Left lung (tissue), 10 donors: Measurements from ENCODE around the gene NKX2-2. TPM values are rescaled to one million over a fixed set of nuclear protein-coding genes. Genes with fewer than 3 reads are reported as not detected.

Source experiments
- ATAC-seq: fragments of 200-7000 bp; cut with Tn5 transposase; one replicate; pipeline ENCODE4 v1.9.1; 2020; ENCODE audit warnings: moderate library complexity
- DNase-seq, 4 donors: peaks; one replicate each; pipeline ENCODE4 v3.0.0-alpha.2; 2013 to 2020
- H3K27ac ChIP-seq, 2 donors: fragments of 200-600 bp; sonication (generic) in 1 of 2; one replicate each; pipeline versions ENCODE4 v1.5.0 to v1.8.0; 2020 to 2021
- H3K27me3 ChIP-seq, 2 donors: fragments of 200-600 bp; sonication (generic) in 1 of 2; one replicate each; pipeline versions ENCODE4 v1.5.0 to v1.8.0; 2020 to 2021
- H3K36me3 ChIP-seq, 2 donors: fragments of 200-600 bp; sonication (generic) in 1 of 2; one replicate each; pipeline versions ENCODE4 v1.5.0 to v1.8.0; 2020 to 2021
- H3K4me1 ChIP-seq, 2 donors: fragments of 200-600 bp; one replicate each; pipeline ENCODE4 v1.8.0; 2021
- H3K4me3 ChIP-seq, 2 donors: fragments of 200-600 bp; sonication (generic) in 1 of 2; one replicate each; pipeline versions ENCODE4 v1.5.0 to v1.8.0; 2020 to 2021; ENCODE audit warnings: mild to moderate bottlenecking in 1 of 2
- H3K9me3 ChIP-seq, 2 donors: fragments of 200-600 bp; sonication (generic) in 1 of 2; one replicate each; pipeline versions ENCODE4 v1.5.0 to v1.8.0; 2020 to 2021
- intact Hi-C, 2 donors: fragments of 100-400 bp; cut with DNase I; formaldehyde crosslinking; loops; one replicate each; pipeline versions ENCODE4 v1.11.2 to v1.14.2; 2022
- polyA plus RNA-seq, 6 donors: library from polyadenylated mRNA; unstranded; fragments of 120-200 nt; gene quantifications; one replicate each; pipeline ENCODE4 v1.2.1, GENCODE V29; 2013; ENCODE audit not compliant: insufficient read length in 6 of 6
- total RNA-seq, 2 donors: library from RNA; stranded (reverse); fragmentation: NEBNext Ultra II Directional; extraction: Animal tissue kit (Norgen Biotek cat#: 25700); gene quantifications; one replicate each; pipeline ENCODE4 v1.2.1, GENCODE V29; 2021
- TF ChIP-seq, protein P1 (sequence below), 2 donors: fragments of 200-600 bp; sonication (generic) in 1 of 2; IDR thresholded peaks; one replicate each; pipeline versions ENCODE4 v1.5.0 to v1.8.0; 2021; ENCODE audit warnings: antibody characterized with exemption in 2 of 2
- donor health status: DM: no; HTN: yes; CAD: no.
- donor health status: DM: no; HTN: no; CAD: no.

NKX2-2 gene
- total and polyA plus RNA-seq, 8 donors = 0.11 to 0.24 (median 0.15) TPM; not detected in 2

GRCh38 chr20:21546355-21546754 is 32.5 kb upstream of the NKX2-2 start:
- Histone ChIP-seq H3K4me3 (no peak overlapping the region), H3K4me1 (no peaks in the 10 kb centered on the region), H3K36me3 (no peaks in the 10 kb centered on the region), H3K27ac (no peak overlapping the region), H3K9me3 (no peaks in the 10 kb centered on the region), H3K27me3 (peaks cover 0 to 55% of the 10 kb centered on the region in 2 donors)
- intact Hi-C loops = no loop called here
- DNase-seq (no peak), ATAC-seq (no peak)
- TF ChIP-seq, protein P1, sequence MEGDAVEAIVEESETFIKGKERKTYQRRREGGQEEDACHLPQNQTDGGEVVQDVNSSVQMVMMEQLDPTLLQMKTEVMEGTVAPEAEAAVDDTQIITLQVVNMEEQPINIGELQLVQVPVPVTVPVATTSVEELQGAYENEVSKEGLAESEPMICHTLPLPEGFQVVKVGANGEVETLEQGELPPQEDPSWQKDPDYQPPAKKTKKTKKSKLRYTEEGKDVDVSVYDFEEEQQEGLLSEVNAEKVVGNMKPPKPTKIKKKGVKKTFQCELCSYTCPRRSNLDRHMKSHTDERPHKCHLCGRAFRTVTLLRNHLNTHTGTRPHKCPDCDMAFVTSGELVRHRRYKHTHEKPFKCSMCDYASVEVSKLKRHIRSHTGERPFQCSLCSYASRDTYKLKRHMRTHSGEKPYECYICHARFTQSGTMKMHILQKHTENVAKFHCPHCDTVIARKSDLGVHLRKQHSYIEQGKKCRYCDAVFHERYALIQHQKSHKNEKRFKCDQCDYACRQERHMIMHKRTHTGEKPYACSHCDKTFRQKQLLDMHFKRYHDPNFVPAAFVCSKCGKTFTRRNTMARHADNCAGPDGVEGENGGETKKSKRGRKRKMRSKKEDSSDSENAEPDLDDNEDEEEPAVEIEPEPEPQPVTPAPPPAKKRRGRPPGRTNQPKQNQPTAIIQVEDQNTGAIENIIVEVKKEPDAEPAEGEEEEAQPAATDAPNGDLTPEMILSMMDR (IDR thresholded peaks at IDR 0.05) = no peak

- H3K27ac ChIP-seq = no peak overlapping the region
- no peak overlapping the region for H3K4me3 ChIP-seq
- H3K4me1 ChIP-seq = no peaks in the 10 kb centered on the region
- ATAC-seq (no peak), DNase-seq (no peak)
- TF ChIP-seq, protein P1 (IDR thresholded peaks at IDR 0.05) = no peak
- peaks cover 0 to 70% of the 10 kb centered on the region in 2 donors for H3K27me3 ChIP-seq
- intact Hi-C loops = no loop called here
- H3K36me3 ChIP-seq = no peaks in the 10 kb centered on the region
- H3K9me3 ChIP-seq = no peaks in the 10 kb centered on the region
Observed at GRCh38 chr20:21539512-21539911, 25.6 kb upstream of the NKX2-2 start.

DNA sequence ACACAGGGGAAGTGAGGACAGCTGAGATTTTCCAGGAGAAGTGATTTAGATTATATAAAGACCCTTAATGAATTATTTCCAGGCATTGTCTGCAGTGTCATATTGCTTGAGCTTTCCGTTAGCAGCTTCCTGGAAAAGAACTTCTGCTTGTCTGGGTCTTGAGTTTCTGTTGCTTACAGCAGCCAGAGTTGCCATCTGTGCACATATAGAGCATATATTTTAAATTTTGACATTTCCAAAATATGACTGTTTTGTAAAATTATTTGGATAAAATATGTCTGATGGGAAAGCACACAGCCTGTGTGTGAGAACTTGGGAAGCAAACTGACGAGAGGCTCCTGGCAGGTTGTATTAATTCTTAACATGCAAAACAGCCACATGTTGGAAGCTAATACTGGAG is 21.0 kb upstream of the NKX2-2 start:
- no peak overlapping the region for H3K27ac ChIP-seq
- no peak for DNase-seq
- H3K4me3 ChIP-seq = no peak overlapping the region
- H3K4me1 ChIP-seq = no peaks in the 10 kb centered on the region
- intact Hi-C loops = no loop called here
- TF ChIP-seq, protein P1 (IDR thresholded peaks at IDR 0.05) = no peak
- H3K27me3 ChIP-seq = peaks cover 0 to 88% of the 10 kb centered on the region in 2 donors
- H3K36me3 ChIP-seq = no peaks in the 10 kb centered on the region
- no peaks in the 10 kb centered on the region for H3K9me3 ChIP-seq
- ATAC-seq = no peak

GRCh38 chr20:21534453-21534852 is 20.6 kb upstream of the NKX2-2 start:
- Histone ChIP-seq H3K36me3 (no peaks in the 10 kb centered on the region), H3K27ac (no peak overlapping the region), H3K4me3 (no peak overlapping the region), H3K27me3 (peaks cover 3 to 92% of the 10 kb centered on the region in 2 donors), H3K9me3 (no peaks in the 10 kb centered on the region), H3K4me1 (no peaks in the 10 kb centered on the region)
- TF ChIP-seq, protein P1 (IDR thresholded peaks at IDR 0.05) = no peak
- ATAC-seq (peak; percentile 96), DNase-seq (peak in 1 of 4 donors; percentile 51)
- intact Hi-C loops = no loop called here

DNA sequence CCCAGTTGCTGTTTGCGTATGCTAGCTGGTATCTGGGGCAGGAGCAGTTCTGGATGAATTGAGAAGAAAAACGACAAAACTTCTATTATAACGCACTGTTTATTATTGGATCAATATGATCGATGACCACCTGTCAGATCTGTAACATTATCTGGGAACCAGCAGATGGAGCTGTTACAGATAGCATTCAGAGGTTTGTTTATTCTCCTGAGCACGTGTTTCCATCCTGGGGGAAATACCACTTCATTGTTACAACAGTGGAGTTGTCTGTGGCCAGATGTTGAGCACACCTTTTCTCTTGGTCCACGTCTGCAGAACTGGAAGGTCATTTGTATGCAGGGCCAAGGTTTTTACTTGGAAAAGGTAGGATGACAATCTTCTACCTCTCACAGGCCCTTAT is 16.0 kb upstream of the NKX2-2 start:
- DNase-seq (no peak), ATAC-seq (no peak)
- H3K4me1 ChIP-seq = no peaks in the 10 kb centered on the region
- H3K27ac ChIP-seq = no peak overlapping the region
- no peak overlapping the region for H3K4me3 ChIP-seq
- no peaks in the 10 kb centered on the region for H3K9me3 ChIP-seq
- H3K27me3 ChIP-seq = peaks cover 26 to 94% of the 10 kb centered on the region in 2 donors
- intact Hi-C loops = no loop called here
- H3K36me3 ChIP-seq = no peaks in the 10 kb centered on the region
- TF ChIP-seq, protein P1 (IDR thresholded peaks at IDR 0.05) = no peak
